Esophagus muscularis mucosa (tissue), 3 donors: ENCODE measurements around the gene ZBTB17.

Experiments used
- CTCF ChIP-seq, 3 experiments: fragments of 200-600 bp in 2 of 3; fragments of 450-650 bp in 1 of 3; sonication (generic) in 2 of 3; IDR thresholded peaks; one replicate each; pipeline ENCODE4 v1.5.1; 2017 to 2019; ENCODE audit warnings: antibody characterized with exemption in 3 of 3, mild to moderate bottlenecking in 2 of 3, moderate library complexity in 1 of 3
- POLR2A ChIP-seq: fragments of 450-650 bp; IDR thresholded peaks from one replicate; pipeline ENCODE4 v1.6.1; 2017; ENCODE audit warnings: antibody characterized with exemption, moderate library complexity, mild to moderate bottlenecking, low read depth
- POLR2AphosphoS5 ChIP-seq, 2 donors: sonication (generic); formaldehyde crosslinking; IDR thresholded peaks; one replicate each; pipeline ENCODE4 v1.6.1; 2017; ENCODE audit warnings: antibody characterized with exemption in 2 of 2

DNA sequence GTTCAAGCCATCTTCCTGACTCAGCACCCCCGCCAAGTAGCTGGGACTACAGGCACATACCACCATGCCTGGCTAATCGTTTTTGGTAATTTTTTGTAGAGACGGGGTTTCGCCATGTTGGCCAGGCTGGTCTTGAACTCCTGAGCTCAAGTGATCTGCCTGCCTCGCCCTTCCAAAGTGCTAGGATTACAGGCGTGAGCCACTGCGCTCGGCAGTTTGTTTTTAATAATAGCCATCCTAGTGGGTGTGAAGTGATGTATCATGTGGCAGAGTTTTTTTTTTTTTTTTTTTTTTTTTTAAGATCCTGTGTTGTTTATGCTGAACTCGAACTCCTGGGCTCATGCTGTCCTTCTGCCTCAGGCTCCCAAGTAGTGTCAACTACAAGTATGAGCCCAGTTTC, 76.6 kb downstream of the ZBTB17 start:
- peak in 1 of 2 donors; percentile 33 for TF ChIP-seq POLR2AphosphoS5 (IDR thresholded peaks at IDR 0.05)
- TF ChIP-seq CTCF (IDR thresholded peaks at IDR 0.05), result no peak
- TF ChIP-seq POLR2A, result no peak
